A549 (cell line): Measurements from ENCODE around the gene PARD6B. TPM values are rescaled to one million over a fixed set of nuclear protein-coding genes. Genes with fewer than 3 reads are reported as not detected.

ENCODE experiments used
- ATAC-seq, 2 experiments: fragments of 200-7000 bp in 1 of 2; fragments of >200 bp in 1 of 2; cut with Nextera tagmentation in 1 of 2; cut with Tn5 transposase in 1 of 2; 3 replicates each; pipeline versions ENCODE4 v1.8.0 to v1.9.1; 2018 to 2020; ENCODE audit warnings: mild to moderate bottlenecking in 1 of 2, moderate library complexity in 1 of 2
- CTCF ChIA-PET: fragments of 300-600 bp; sonication (Branson Sonifier 250); formaldehyde crosslinking; extraction: SDS; loops from one replicate; lab custom pipeline; 2021; ENCODE audit warnings: antibody characterized with exemption, inconsistent platforms; lab: Yijun Ruan, JAX
- POLR2A ChIA-PET: fragments of 350-600 bp; formaldehyde crosslinking; extraction: SDS; loops from one replicate; lab custom pipeline; 2021; ENCODE audit warnings: antibody characterized with exemption, inconsistent platforms; lab: Yijun Ruan, JAX
- DNase-seq, 2 experiments: peaks; one replicate each; pipeline versions ENCODE4 v3.0.0 to v3.0.0-alpha.2; 2011 to 2016; ENCODE audit warnings: low read depth in 1 of 2, low spot score in 1 of 2
- FAIRE-seq: peaks from 2 replicates; lab custom pipeline; 2011; peaks lifted over from hg19 to GRCh38; lab: Jason Lieb, UNC
- H3K27ac ChIP-seq, 2 experiments: fragments of >200 bp; sonication (Bioruptor Twin); formaldehyde crosslinking; 3 replicates each; pipeline ENCODE4 v1.5.1; 2016 to 2017
- H3K4me1 ChIP-seq: fragments of >200 bp; sonication (Bioruptor Twin); formaldehyde crosslinking; 3 replicates; pipeline ENCODE4 v1.6.1; 2016
- H3K4me2 ChIP-seq: fragments of >200 bp; sonication (Bioruptor Twin); formaldehyde crosslinking; 3 replicates; pipeline ENCODE4 v1.6.1; 2016
- H3K4me3 ChIP-seq: fragments of >200 bp; sonication (Bioruptor Twin); formaldehyde crosslinking; 3 replicates; pipeline ENCODE4 v1.5.1; 2016
- H3K9me3 ChIP-seq: fragments of >200 bp; sonication (Bioruptor Twin); formaldehyde crosslinking; 3 replicates; pipeline ENCODE4 v1.6.1; 2016
- ATOH8 ChIP-seq: fragments of 250-450 bp; sonication (Bioruptor Pico); IDR thresholded peaks from 2 replicates; pipeline ENCODE4 v1.5.0; 2020; ENCODE audit warnings: low read depth, mild to moderate bottlenecking, moderate library complexity
- BHLHE40 ChIP-seq: IDR thresholded peaks from 2 replicates; pipeline ENCODE4 v1.6.1; 2012; ENCODE audit warnings: low read depth, low read length, inconsistent platforms
- CBX2 ChIP-seq: fragments of 200-600 bp; sonication (generic); IDR thresholded peaks from 2 replicates; pipeline ENCODE4 v1.6.1; 2016; ENCODE audit warnings: low read depth, mild to moderate bottlenecking, borderline replicate concordance
- CBX8 ChIP-seq: fragments of 200-600 bp; sonication (generic); IDR thresholded peaks from 2 replicates; pipeline ENCODE4 v1.6.1; 2016
- CHD4 ChIP-seq: fragments of 200-600 bp; sonication (generic); IDR thresholded peaks from 2 replicates; pipeline ENCODE4 v1.6.1; 2016; ENCODE audit warnings: antibody characterized with exemption, mild to moderate bottlenecking, borderline replicate concordance
- E2F6 ChIP-seq: IDR thresholded peaks from 2 replicates; pipeline ENCODE4 v1.6.1; 2012; ENCODE audit warnings: low read depth, borderline replicate concordance
- EHF ChIP-seq: fragments of 250-450 bp; sonication (Bioruptor Pico); IDR thresholded peaks from 2 replicates; pipeline ENCODE4 v1.5.0; 2020; ENCODE audit warnings: mild to moderate bottlenecking
- EP300 ChIP-seq, 2 experiments: fragments of >200 bp; sonication (Bioruptor Twin); formaldehyde crosslinking; IDR thresholded peaks; 2 replicates in 1 of 2; 3 replicates in 1 of 2; pipeline ENCODE4 v1.6.1; 2016 to 2017
- FOXS1 ChIP-seq: fragments of 250-450 bp; sonication (Bioruptor Pico); IDR thresholded peaks from 2 replicates; pipeline ENCODE4 v1.5.0; 2020; ENCODE audit warnings: mild to moderate bottlenecking, moderate library complexity
- HMGXB4 ChIP-seq: fragments of 250-450 bp; sonication (Bioruptor Pico); IDR thresholded peaks from 2 replicates; pipeline ENCODE4 v1.5.0; 2021; ENCODE audit warnings: mild to moderate bottlenecking, moderate library complexity, borderline replicate concordance
- HOXA7 ChIP-seq: fragments of 250-450 bp; sonication (Bioruptor Pico); IDR thresholded peaks from 2 replicates; pipeline ENCODE4 v1.5.0; 2020; ENCODE audit warnings: mild to moderate bottlenecking, moderate library complexity
- JUN ChIP-seq, 2 experiments: fragments of >200 bp; sonication (Bioruptor Twin); formaldehyde crosslinking; IDR thresholded peaks; 2 replicates in 1 of 2; 3 replicates in 1 of 2; pipeline ENCODE4 v1.6.1; 2016 to 2017
- KDM1A ChIP-seq: fragments of 200-600 bp; sonication (generic); IDR thresholded peaks from 2 replicates; pipeline ENCODE4 v1.6.1; 2016; ENCODE audit warnings: low read depth, mild to moderate bottlenecking
- MAFK ChIP-seq: fragments of 450-650 bp; IDR thresholded peaks from 2 replicates; pipeline ENCODE4 v1.6.1; 2014; ENCODE audit not compliant: partially characterized antibody
- MYC ChIP-seq: IDR thresholded peaks from 2 replicates; pipeline ENCODE4 v1.6.1; 2012; ENCODE audit warnings: mild to moderate bottlenecking, inconsistent platforms, low read length, improper control_type of control experiment, borderline replicate concordance
- NFE2L2 ChIP-seq: fragments of 150-350 bp; conservative IDR thresholded peaks from 2 replicates; pipeline ENCODE4 v1.6.1; 2014; ENCODE audit warnings: low read length
- NR3C1 ChIP-seq: fragments of >200 bp; sonication (Bioruptor Twin); formaldehyde crosslinking; IDR thresholded peaks from 3 replicates; pipeline ENCODE4 v1.6.1; 2017
- PHF8 ChIP-seq: fragments of 200-600 bp; sonication (generic); IDR thresholded peaks from 2 replicates; pipeline ENCODE4 v1.6.1; 2016; ENCODE audit warnings: low read depth, mild to moderate bottlenecking, antibody characterized with exemption, moderate library complexity, borderline replicate concordance
- RAD21 ChIP-seq, 2 experiments: fragments of >200 bp in 1 of 2; sonication (Bioruptor Twin) in 1 of 2; formaldehyde crosslinking in 1 of 2; IDR thresholded peaks in 1 of 2; conservative IDR thresholded peaks in 1 of 2; 2 replicates in 1 of 2; 3 replicates in 1 of 2; pipeline ENCODE4 v1.6.1; 2012 to 2018; ENCODE audit warnings: inconsistent platforms in 1 of 2
- RFX5 ChIP-seq: fragments of 450-650 bp; IDR thresholded peaks from 2 replicates; pipeline ENCODE4 v1.7.1; 2014; ENCODE audit warnings: antibody characterized with exemption, mild to moderate bottlenecking, moderate library complexity
- RNF2 ChIP-seq: fragments of 200-600 bp; sonication (generic); IDR thresholded peaks from 2 replicates; pipeline ENCODE4 v1.6.1; 2016; ENCODE audit warnings: low read depth, mild to moderate bottlenecking, antibody characterized with exemption, moderate library complexity, borderline replicate concordance
- SMC3 ChIP-seq: fragments of >200 bp; sonication (Bioruptor Twin); formaldehyde crosslinking; IDR thresholded peaks from 3 replicates; pipeline ENCODE4 v1.6.1; 2018; ENCODE audit warnings: inconsistent platforms
- SREBF2 ChIP-seq: fragments of 450-650 bp; IDR thresholded peaks from 2 replicates; pipeline ENCODE4 v1.6.1; 2014; ENCODE audit warnings: mild to moderate bottlenecking, moderate library complexity
- ZFP36 ChIP-seq: fragments of 450-650 bp; IDR thresholded peaks from 2 replicates; pipeline ENCODE4 v1.6.1; 2014; ENCODE audit warnings: borderline replicate concordance; ENCODE audit not compliant: partially characterized antibody
- WGBS: methylation state at CpG from one replicate; pipeline ENCODE4 v1.1.6; 2017; ENCODE audit errors: missing lambda C conversion rate; 5-methylcytosine and 5-hydroxymethylcytosine counted together
- polyA plus RNA-seq, 4 experiments: library from polyadenylated mRNA; depleted of rRNA in 3 of 4; stranded (reverse); fragments of >200 nt; fragmentation: RNase III in 1 of 4; extraction: RNeasy Plus Mini Kit Qiagen cat#74134 plus additional on column Dnase treatment in 1 of 4; gene quantifications; 2 replicates in 3 of 4; 3 replicates in 1 of 4; pipeline ENCODE4 v1.2.3, GENCODE V29; 2011 to 2017
- TF ChIP-seq, protein P1 (sequence below): fragments of 200-600 bp; sonication (generic); IDR thresholded peaks from 2 replicates; pipeline ENCODE4 v1.6.1; 2016; ENCODE audit warnings: antibody characterized with exemption, mild to moderate bottlenecking, moderate library complexity
- TF ChIP-seq, protein P2 (sequence below): IDR thresholded peaks from 2 replicates; pipeline ENCODE4 v1.6.1; 2012
- TF ChIP-seq, protein P3 (sequence below): IDR thresholded peaks from 2 replicates; pipeline ENCODE4 v1.6.1; 2012
- TF ChIP-seq, protein P4 (sequence below): fragments of 150-350 bp; IDR thresholded peaks from 2 replicates; pipeline ENCODE4 v1.6.1; 2014; ENCODE audit warnings: low read depth, mild to moderate bottlenecking, low read length

The PARD6B gene
- polyA plus RNA-seq, 2 of the 4 experiments (the other 2 are of a cell fraction), result 3.1 to 6.4 TPM

- no peak overlapping the region for H3K4me3 ChIP-seq
- H3K4me1 ChIP-seq, result peaks cover 15% of the 10 kb centered on the region
- CTCF ChIA-PET, result interaction anchor here (0.7 to 15.3 kb wide), 10 partner anchors 10 to 320 kb away, joined by 3 to 347 read pairs (median 6); partner anchors contain the start of gene BCAS4
- DNase-seq (no peak), ATAC-seq (no peak), FAIRE-seq (no peak)
- peak overlapping the region in 1 of 2 experiments; percentile 58; a peak in 2 of 6 replicates for H3K27ac ChIP-seq
- no peak overlapping the region for H3K4me2 ChIP-seq
- POLR2A ChIA-PET, result no interaction called here
- H3K9me3 ChIP-seq, result no peaks in the 10 kb centered on the region
- WGBS, result 91% methylated on average over 4 of the region's 4 CpGs
- TF ChIP-seq, protein P1, sequence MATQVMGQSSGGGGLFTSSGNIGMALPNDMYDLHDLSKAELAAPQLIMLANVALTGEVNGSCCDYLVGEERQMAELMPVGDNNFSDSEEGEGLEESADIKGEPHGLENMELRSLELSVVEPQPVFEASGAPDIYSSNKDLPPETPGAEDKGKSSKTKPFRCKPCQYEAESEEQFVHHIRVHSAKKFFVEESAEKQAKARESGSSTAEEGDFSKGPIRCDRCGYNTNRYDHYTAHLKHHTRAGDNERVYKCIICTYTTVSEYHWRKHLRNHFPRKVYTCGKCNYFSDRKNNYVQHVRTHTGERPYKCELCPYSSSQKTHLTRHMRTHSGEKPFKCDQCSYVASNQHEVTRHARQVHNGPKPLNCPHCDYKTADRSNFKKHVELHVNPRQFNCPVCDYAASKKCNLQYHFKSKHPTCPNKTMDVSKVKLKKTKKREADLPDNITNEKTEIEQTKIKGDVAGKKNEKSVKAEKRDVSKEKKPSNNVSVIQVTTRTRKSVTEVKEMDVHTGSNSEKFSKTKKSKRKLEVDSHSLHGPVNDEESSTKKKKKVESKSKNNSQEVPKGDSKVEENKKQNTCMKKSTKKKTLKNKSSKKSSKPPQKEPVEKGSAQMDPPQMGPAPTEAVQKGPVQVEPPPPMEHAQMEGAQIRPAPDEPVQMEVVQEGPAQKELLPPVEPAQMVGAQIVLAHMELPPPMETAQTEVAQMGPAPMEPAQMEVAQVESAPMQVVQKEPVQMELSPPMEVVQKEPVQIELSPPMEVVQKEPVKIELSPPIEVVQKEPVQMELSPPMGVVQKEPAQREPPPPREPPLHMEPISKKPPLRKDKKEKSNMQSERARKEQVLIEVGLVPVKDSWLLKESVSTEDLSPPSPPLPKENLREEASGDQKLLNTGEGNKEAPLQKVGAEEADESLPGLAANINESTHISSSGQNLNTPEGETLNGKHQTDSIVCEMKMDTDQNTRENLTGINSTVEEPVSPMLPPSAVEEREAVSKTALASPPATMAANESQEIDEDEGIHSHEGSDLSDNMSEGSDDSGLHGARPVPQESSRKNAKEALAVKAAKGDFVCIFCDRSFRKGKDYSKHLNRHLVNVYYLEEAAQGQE, result no peak
- TF ChIP-seq RAD21 (conservative IDR thresholded peaks at IDR 0.05 in 1 of 2, IDR thresholded peaks at IDR 0.05 in 1 of 2) (no peak), CBX8 (no peak), PHF8 (no peak), CHD4 (no peak), BHLHE40 (no peak), JUN (IDR thresholded peaks at IDR 0.05) (no peak), EHF (CRISPR knock-in tag) (no peak), RFX5 (no peak), ZFP36 (no peak), RNF2 (no peak), E2F6 (no peak), HMGXB4 (no peak), MYC (no peak), NFE2L2 (no peak), CBX2 (no peak), EP300 (IDR thresholded peaks at IDR 0.05) (no peak)
- TF ChIP-seq, protein P2, sequence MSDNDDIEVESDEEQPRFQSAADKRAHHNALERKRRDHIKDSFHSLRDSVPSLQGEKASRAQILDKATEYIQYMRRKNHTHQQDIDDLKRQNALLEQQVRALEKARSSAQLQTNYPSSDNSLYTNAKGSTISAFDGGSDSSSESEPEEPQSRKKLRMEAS, result no peak
- TF ChIP-seq, protein P3, sequence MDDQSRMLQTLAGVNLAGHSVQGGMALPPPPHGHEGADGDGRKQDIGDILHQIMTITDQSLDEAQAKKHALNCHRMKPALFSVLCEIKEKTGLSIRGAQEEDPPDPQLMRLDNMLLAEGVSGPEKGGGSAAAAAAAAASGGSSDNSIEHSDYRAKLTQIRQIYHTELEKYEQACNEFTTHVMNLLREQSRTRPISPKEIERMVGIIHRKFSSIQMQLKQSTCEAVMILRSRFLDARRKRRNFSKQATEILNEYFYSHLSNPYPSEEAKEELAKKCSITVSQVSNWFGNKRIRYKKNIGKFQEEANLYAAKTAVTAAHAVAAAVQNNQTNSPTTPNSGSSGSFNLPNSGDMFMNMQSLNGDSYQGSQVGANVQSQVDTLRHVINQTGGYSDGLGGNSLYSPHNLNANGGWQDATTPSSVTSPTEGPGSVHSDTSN, result no peak
These were observed 53.1 kb downstream of the PARD6B start for GRCh38 chr20:50784464-50784863.

DNA sequence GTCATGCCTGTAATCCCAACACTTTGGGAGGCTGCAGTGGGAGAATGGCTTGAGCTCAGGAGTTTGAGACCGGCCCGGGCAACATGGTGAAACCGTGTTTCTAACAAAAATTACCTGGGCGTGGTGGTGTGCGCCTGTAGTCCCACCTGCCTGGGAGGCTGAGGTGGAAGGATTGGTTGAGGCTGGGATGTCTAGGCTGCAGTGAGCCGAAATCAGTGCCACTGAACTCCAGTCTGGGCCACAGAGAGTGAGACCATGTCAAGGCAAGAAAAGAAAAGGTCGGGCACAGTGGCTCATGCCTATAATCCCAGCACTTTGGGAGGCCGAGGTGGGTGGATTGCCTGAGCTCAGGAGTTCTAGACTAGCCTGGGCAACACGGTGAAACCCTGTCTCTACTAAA lies 55.3 kb downstream of the PARD6B start:
- POLR2A ChIA-PET, result no interaction called here
- no peak for ATAC-seq
- Histone ChIP-seq H3K9me3 (no peaks in the 10 kb centered on the region), H3K4me2 (no peak overlapping the region), H3K4me3 (no peak overlapping the region), H3K27ac (peak overlapping the region; percentile 90; a peak in 5 of 6 replicates), H3K4me1 (peaks cover 29% of the 10 kb centered on the region)
- CTCF ChIA-PET, result interaction anchor here (0.6 to 15.3 kb wide), 15 partner anchors 8 to 322 kb away, joined by 3 to 347 read pairs (median 7); partner anchors contain the start of gene BCAS4
- DNase-seq, result no peak
- WGBS, result 82% methylated on average over 9 of the region's 9 CpGs
- FAIRE-seq, result no peak
- no peak for TF ChIP-seq HOXA7
- no peak for TF ChIP-seq NR3C1
- TF ChIP-seq FOXS1, result no peak
- no peak for TF ChIP-seq KDM1A
- TF ChIP-seq ATOH8 (CRISPR knock-in tag), result no peak
- TF ChIP-seq SREBF2, result no peak
- TF ChIP-seq, protein P3, result no peak
- TF ChIP-seq, protein P4, sequence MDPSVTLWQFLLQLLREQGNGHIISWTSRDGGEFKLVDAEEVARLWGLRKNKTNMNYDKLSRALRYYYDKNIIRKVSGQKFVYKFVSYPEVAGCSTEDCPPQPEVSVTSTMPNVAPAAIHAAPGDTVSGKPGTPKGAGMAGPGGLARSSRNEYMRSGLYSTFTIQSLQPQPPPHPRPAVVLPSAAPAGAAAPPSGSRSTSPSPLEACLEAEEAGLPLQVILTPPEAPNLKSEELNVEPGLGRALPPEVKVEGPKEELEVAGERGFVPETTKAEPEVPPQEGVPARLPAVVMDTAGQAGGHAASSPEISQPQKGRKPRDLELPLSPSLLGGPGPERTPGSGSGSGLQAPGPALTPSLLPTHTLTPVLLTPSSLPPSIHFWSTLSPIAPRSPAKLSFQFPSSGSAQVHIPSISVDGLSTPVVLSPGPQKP, result no peak
- no peak for TF ChIP-seq SMC3
- TF ChIP-seq RFX5, result no peak
- TF ChIP-seq MAFK, result no peak
